GM10266 (cell line): ENCODE measurements around the gene SLC9A8.

Experiments used
- DNase-seq: peaks from one replicate; pipeline ENCODE4 v3.0.0; 2012; ENCODE audit errors: extremely low spot score
- TF ChIP-seq, protein P1 (sequence below): IDR thresholded peaks from 2 replicates; pipeline ENCODE4 v1.5.1; 2012; ENCODE audit warnings: mild to moderate bottlenecking, low read depth; ENCODE audit not compliant: control insufficient read depth, insufficient read depth; ENCODE audit errors: missing control alignments

Gene SLC9A8

DNA sequence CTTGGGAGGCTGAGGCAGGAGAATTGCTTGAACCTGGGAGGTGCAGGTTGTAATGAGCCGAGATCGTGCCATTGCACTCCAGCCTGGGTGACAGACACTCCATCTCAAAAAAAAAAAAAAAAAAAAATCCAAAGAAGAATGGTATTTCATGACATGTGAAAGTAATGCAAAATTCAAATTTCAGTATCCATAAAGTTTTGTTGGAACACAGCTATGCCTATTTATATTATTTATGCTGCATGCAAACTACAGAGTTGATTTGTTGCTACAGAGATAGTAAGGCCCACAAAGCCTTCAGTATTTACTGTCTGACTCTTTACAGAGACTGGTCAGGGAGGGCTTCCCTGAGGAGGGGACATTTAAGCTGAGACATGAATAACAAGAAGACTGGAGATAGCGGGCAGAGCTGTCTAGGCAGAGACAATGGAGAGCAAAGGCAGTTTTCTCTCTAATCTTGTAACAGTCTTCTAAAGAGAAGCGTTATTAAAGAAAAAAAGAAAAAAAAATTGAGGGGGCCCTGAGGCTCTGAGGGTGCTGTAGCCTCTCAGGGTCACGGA, 2.7 kb upstream of the SLC9A8 start:
- no peak for DNase-seq
- TF ChIP-seq, protein P1, sequence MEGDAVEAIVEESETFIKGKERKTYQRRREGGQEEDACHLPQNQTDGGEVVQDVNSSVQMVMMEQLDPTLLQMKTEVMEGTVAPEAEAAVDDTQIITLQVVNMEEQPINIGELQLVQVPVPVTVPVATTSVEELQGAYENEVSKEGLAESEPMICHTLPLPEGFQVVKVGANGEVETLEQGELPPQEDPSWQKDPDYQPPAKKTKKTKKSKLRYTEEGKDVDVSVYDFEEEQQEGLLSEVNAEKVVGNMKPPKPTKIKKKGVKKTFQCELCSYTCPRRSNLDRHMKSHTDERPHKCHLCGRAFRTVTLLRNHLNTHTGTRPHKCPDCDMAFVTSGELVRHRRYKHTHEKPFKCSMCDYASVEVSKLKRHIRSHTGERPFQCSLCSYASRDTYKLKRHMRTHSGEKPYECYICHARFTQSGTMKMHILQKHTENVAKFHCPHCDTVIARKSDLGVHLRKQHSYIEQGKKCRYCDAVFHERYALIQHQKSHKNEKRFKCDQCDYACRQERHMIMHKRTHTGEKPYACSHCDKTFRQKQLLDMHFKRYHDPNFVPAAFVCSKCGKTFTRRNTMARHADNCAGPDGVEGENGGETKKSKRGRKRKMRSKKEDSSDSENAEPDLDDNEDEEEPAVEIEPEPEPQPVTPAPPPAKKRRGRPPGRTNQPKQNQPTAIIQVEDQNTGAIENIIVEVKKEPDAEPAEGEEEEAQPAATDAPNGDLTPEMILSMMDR = no peak

DNA sequence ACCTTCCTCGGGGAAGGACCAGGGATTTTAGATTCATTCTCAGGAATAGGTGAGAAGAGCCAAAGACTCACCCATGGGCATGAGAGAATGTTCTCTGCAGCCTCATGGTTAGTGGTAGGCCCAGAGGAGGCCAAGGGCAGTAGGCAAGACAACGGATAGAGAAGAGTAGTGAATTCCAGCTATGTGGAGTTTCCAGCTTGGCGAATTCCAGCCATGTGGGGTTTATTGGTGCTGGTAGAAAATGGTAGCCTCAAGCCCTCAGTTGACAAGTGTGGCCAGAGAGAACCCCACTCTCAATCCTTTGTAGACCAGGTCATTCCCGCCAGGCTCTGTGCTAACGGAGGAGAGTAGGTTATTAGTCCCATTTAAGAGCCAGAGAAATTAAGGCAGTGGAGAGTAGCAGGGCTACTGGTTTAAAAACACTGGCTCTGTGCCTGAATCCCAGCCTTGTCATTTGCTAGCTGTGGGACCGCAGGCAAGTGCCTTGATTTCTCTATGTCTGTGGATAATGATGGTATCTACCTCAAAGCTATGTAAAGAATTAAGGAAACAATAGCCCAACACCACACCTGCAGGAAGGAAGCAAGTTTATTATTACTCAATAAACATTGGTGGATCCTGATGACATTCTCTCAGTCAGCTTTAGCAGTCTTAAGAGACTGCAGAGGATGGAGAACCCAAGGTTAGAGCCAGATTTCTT, 2.0 kb upstream of the SLC9A8 start:
- TF ChIP-seq, protein P1 = no peak
- no peak for DNase-seq

DNA sequence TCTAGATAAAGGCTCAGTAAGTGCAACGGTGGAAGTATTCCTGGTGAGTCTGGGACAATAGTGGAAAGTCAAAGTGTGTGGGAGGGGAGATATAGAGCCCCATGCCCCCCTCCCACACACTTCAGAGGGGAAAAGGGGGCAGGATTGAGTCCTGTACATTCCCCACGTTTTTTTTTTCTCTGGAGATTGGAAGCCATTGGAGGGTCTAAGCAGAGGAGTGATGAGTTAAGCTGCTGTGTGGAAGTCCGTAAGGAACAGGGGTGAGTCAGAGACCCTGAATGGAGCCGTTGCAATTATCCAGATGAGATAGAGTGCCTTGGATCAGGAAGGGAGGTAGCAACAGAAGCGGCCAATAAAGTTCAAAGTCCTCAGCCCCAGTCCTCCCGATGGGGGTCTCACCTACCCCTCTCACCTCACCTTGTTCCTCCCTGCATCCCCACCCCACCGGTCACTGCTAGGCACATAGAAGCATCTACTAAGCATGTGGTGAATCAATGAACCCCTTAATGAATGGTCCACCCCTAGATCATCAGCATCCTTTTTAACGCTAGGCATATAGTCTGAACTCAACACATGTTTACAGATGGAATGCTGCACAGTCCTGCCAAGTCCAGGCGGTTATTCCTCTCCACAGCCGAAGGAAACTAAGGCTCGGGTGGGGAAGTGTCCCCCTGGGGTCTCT, 662 bp upstream of the SLC9A8 start:
- no peak for DNase-seq
- TF ChIP-seq, protein P1 = no peak

DNA sequence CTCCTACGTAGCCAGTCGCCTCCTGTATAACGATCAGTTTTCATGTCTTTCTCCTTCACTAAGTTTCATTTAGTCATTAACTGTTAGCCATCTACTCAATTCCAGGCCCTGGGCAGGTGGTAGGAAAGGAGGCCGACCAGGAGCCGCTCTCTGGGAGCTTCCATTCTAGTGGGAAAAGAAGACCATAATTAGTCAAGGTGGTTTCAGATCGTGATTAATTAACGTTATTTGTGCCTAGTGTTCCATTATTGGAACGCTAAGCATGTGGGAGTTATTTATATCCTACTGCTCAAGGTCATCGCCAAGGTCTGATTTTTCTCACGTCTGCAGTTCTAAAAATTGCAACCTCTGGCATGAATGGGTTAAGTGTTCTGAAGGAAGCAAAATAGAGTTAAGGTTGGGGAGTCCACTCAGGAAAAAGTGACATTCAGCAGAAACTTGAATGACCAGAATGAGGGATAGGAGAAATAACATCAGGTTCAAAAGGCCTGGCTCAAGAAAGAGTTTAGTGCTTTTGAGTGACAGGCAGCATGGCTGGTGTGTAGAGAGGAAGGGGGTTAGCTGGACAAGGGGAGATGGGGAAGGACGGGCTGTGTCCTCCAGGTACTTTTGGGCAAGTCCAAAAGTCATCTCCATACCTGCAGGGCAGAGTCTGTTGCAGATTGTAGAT, 812 bp downstream of the SLC9A8 start:
- TF ChIP-seq, protein P1 = no peak
- DNase-seq = no peak

DNA sequence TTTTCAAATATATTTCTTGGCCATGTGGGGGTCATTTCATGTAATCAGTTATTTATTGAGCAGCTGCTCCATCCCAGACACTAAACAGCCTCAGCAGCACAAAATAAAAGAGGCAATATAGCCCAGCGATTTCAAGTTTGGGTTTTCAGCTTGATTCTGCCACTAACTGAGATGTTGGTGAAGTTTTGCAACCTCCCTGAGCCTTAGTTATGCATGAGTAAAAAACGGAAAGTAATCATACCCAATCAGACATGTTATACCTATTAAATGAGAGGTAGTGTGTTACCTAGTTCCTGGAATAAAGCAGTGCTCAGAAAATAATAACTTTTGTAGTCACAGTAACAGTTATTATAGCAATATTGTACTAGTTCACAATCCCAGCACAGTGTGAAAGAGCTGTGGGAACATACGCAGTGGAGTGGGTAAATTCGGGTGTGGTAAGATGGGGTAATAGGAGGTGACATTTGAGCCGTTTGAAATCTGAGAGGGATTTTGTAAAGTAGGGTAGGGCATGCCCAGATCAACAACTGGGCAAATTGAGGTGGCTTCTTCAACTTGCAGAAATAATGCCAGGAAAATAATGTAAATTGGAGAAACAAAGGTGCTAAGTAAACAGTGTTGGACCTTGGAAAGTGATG, 1.5 kb downstream of the SLC9A8 start:
- TF ChIP-seq, protein P1 = no peak
- DNase-seq = no peak

DNA sequence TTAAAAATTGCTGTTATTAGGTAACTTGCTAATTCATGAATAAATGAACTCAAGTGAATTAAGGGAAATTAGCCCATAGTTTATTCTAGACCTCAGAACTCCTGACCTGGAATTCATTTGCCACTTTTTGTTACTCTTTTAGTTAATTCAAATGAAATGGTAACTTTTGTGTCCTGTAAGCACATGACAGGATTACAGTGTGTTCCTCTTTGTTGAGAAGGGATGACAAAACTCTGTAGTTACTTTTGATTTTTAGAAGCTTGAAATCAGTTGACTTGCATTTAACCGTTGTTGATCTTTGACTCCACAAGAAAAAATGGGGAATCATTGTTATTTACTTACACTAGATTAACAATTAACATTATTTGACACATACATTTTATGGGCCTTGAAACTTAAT, 6.2 kb downstream of the SLC9A8 start:
- no peak for DNase-seq
- TF ChIP-seq, protein P1 = no peak
